Astrocyte (in vitro differentiated cells and primary cell): ENCODE results near the gene KIF3B. TPM values are rescaled to one million over a fixed set of nuclear protein-coding genes. Genes with fewer than 3 reads are reported as not detected.

Source experiments
- DNase-seq: peaks from one replicate; pipeline ENCODE4 v3.0.0-alpha.2; 2010; ENCODE audit warnings: low read depth
- FAIRE-seq: peaks from 2 replicates; lab custom pipeline; 2011; peaks lifted over from hg19 to GRCh38; lab: Jason Lieb, UNC
- H2AFZ ChIP-seq: 2 replicates; pipeline ENCODE4 v1.6.0; 2012; ENCODE audit warnings: low read depth, low read length, inconsistent platforms
- H3K27ac ChIP-seq: 2 replicates; pipeline ENCODE4 v1.5.1; 2011; ENCODE audit warnings: low read depth, low read length, inconsistent platforms
- H3K27me3 ChIP-seq: 2 replicates; pipeline ENCODE4 v1.6.0; 2011; ENCODE audit warnings: low read length, inconsistent platforms; ENCODE audit not compliant: insufficient read depth
- H3K36me3 ChIP-seq: 2 replicates; pipeline ENCODE4 v1.5.1; 2011; ENCODE audit warnings: low read length, inconsistent platforms; ENCODE audit not compliant: insufficient read depth
- H3K4me1 ChIP-seq: 2 replicates; pipeline ENCODE4 v1.5.1; 2011; ENCODE audit warnings: low read length, inconsistent platforms; ENCODE audit not compliant: insufficient read depth
- H3K4me2 ChIP-seq: 2 replicates; pipeline ENCODE4 v1.6.0; 2012; ENCODE audit warnings: low read length, inconsistent platforms
- H3K4me3 ChIP-seq: 2 replicates; pipeline ENCODE4 v1.5.1; 2011; ENCODE audit warnings: low read depth, mild to moderate bottlenecking, low read length, inconsistent platforms; ENCODE audit not compliant: insufficient read depth
- H3K79me2 ChIP-seq: 2 replicates; pipeline ENCODE4 v1.6.0; 2012; ENCODE audit warnings: mild to moderate bottlenecking, low read length, inconsistent platforms; ENCODE audit not compliant: insufficient read depth
- H3K9ac ChIP-seq: 2 replicates; pipeline ENCODE4 v1.6.0; 2012; ENCODE audit warnings: mild to moderate bottlenecking, low read length, inconsistent platforms
- H3K9me3 ChIP-seq: 2 replicates; pipeline ENCODE4 v1.5.1; 2012; ENCODE audit warnings: low read depth, mild to moderate bottlenecking, low read length, inconsistent platforms; ENCODE audit not compliant: insufficient read depth
- H4K20me1 ChIP-seq: 2 replicates; pipeline ENCODE4 v1.6.0; 2012; ENCODE audit warnings: low read length, inconsistent platforms; ENCODE audit not compliant: insufficient read depth
- H3K27ac Mint-ChIP-seq: one replicate; pipeline ENCODE4 v1.8.0; 2021; ENCODE audit warnings: mild to moderate bottlenecking, mixed read lengths; ENCODE audit not compliant: unreplicated experiment
- H3K27me3 Mint-ChIP-seq: one replicate; pipeline ENCODE4 v1.8.0; 2021; ENCODE audit warnings: low read depth, mixed read lengths; ENCODE audit not compliant: unreplicated experiment
- H3K36me3 Mint-ChIP-seq: one replicate; pipeline ENCODE4 v1.8.0; 2021; ENCODE audit warnings: low read depth, mixed read lengths; ENCODE audit not compliant: unreplicated experiment
- H3K4me1 Mint-ChIP-seq: one replicate; pipeline ENCODE4 v1.8.0; 2021; ENCODE audit warnings: low read depth, mixed read lengths; ENCODE audit not compliant: unreplicated experiment
- H3K4me3 Mint-ChIP-seq: one replicate; pipeline ENCODE4 v1.8.0; 2021; ENCODE audit warnings: mild to moderate bottlenecking, moderate library complexity, mixed read lengths; ENCODE audit not compliant: unreplicated experiment
- H3K9me3 Mint-ChIP-seq: one replicate; pipeline ENCODE4 v1.8.0; 2021; ENCODE audit warnings: mild to moderate bottlenecking, mixed read lengths; ENCODE audit not compliant: unreplicated experiment
- EZH2 ChIP-seq: IDR thresholded peaks from 2 replicates; pipeline ENCODE4 v1.6.1; 2012; ENCODE audit warnings: mild to moderate bottlenecking, low read length, inconsistent platforms; ENCODE audit not compliant: insufficient read depth
- total RNA-seq: library from RNA; stranded (reverse); gene quantifications from 2 replicates; pipeline ENCODE4 v1.2.1, GENCODE V29; 2021
- TF ChIP-seq, protein P1 (sequence below): IDR thresholded peaks from 2 replicates; pipeline ENCODE4 v1.5.1; 2011; ENCODE audit warnings: low read depth, mild to moderate bottlenecking, inconsistent platforms, low read length, moderate library complexity; ENCODE audit not compliant: insufficient read depth

Gene KIF3B
- total RNA-seq, 1 donor from 2014 or later = 28.5 TPM

DNA sequence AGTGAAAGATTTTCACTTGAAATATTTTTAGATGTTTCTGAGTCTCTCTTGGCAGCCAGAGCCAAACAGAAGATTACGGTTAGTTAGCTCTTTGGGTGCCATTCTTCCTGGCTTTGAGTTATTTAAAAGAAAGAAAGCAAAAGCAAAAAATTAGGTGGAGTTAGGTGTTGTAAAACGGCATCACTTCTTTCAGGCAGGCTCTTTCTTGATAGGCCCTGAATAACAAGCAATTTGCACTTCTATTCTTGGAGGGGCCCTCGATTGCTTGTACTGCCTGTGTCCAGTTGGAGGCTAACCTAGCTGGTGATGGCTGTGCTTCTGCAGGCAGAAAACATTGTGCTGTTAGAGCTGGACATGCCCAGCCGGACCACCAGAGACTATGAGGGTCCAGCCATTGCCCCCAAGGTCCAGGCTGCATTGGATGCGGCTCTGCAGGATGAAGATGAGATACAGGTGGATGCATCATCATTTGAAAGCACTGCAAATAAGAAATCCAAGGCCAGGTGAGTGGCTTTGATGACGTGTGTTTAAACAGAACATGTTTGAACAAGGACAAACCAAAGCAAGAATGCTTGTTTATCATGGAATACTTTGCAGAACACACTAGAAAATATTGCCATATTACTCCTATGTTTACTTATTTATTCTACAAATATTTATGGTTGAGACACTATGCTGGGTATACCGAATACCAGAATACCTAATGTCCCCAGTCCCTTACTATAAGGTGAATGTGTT, 52.5 kb downstream of the KIF3B start:
- Histone ChIP-seq H3K79me2 (no peaks in the 10 kb centered on the region), H3K9ac (no peak overlapping the region), H3K27me3 (no peaks in the 10 kb centered on the region), H3K9me3 (no peaks in the 10 kb centered on the region), H3K27ac (no peak overlapping the region), H3K4me2 (no peak overlapping the region), H3K36me3 (peaks cover 13% of the 10 kb centered on the region), H3K4me3 (no peak overlapping the region), H4K20me1 (no peaks in the 10 kb centered on the region), H2AFZ (no peak overlapping the region), H3K4me1 (peaks cover 43% of the 10 kb centered on the region)
- FAIRE-seq (no peak), DNase-seq (no peak)
- no peaks in the 10 kb centered on the region for H3K27me3 Mint-ChIP-seq
- H3K9me3 Mint-ChIP-seq = no peaks in the 10 kb centered on the region
- H3K27ac Mint-ChIP-seq = no peak overlapping the region
- H3K4me1 Mint-ChIP-seq = peaks cover 43% of the 10 kb centered on the region
- TF ChIP-seq, protein P1, sequence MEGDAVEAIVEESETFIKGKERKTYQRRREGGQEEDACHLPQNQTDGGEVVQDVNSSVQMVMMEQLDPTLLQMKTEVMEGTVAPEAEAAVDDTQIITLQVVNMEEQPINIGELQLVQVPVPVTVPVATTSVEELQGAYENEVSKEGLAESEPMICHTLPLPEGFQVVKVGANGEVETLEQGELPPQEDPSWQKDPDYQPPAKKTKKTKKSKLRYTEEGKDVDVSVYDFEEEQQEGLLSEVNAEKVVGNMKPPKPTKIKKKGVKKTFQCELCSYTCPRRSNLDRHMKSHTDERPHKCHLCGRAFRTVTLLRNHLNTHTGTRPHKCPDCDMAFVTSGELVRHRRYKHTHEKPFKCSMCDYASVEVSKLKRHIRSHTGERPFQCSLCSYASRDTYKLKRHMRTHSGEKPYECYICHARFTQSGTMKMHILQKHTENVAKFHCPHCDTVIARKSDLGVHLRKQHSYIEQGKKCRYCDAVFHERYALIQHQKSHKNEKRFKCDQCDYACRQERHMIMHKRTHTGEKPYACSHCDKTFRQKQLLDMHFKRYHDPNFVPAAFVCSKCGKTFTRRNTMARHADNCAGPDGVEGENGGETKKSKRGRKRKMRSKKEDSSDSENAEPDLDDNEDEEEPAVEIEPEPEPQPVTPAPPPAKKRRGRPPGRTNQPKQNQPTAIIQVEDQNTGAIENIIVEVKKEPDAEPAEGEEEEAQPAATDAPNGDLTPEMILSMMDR = no peak
- no peak for TF ChIP-seq EZH2
- peaks cover 12% of the 10 kb centered on the region for H3K36me3 Mint-ChIP-seq
- no peak overlapping the region for H3K4me3 Mint-ChIP-seq

GRCh38 chr20:32330555-32330897, 53.1 kb downstream of the KIF3B start:
- no peak for TF ChIP-seq EZH2
- TF ChIP-seq, protein P1 = no peak
- H3K4me2 ChIP-seq = no peak overlapping the region
- no peaks in the 10 kb centered on the region for H4K20me1 ChIP-seq
- peaks cover 43% of the 10 kb centered on the region for H3K4me1 ChIP-seq
- Mint-ChIP-seq H3K4me1 (peaks cover 43% of the 10 kb centered on the region), H3K36me3 (peaks cover 13% of the 10 kb centered on the region), H3K4me3 (no peak overlapping the region), H3K9me3 (no peaks in the 10 kb centered on the region), H3K27ac (no peak overlapping the region), H3K27me3 (no peaks in the 10 kb centered on the region)
- H3K9ac ChIP-seq = no peak overlapping the region
- H3K9me3 ChIP-seq = no peaks in the 10 kb centered on the region
- H3K79me2 ChIP-seq = no peaks in the 10 kb centered on the region
- H3K27ac ChIP-seq = no peak overlapping the region
- H3K27me3 ChIP-seq = no peaks in the 10 kb centered on the region
- FAIRE-seq (no peak), DNase-seq (no peak)
- no peak overlapping the region for H2AFZ ChIP-seq
- peaks cover 13% of the 10 kb centered on the region for H3K36me3 ChIP-seq
- no peak overlapping the region for H3K4me3 ChIP-seq

DNA sequence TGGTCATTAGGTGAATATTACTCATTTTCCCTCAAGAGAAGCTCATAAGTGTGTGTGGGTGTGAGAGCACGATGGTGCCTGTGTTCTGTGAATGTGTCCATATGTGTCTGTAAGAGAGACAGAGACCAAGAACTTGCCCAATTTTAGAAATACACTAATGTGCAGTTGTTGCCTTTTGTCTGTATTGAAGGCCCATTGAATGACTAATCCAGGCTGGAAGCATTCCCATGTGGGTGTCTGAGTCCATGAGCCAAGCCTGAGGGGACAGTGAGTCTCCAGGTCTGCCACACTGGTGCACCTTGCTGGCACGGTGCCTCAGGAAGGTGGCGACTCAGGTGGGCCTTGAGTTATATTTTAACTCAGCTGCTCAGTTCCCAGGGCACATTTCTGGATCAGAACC, 55.2 kb downstream of the KIF3B start:
- H3K4me1 ChIP-seq = peaks cover 23% of the 10 kb centered on the region
- no peaks in the 10 kb centered on the region for H3K9me3 ChIP-seq
- H3K36me3 Mint-ChIP-seq = peaks cover 13% of the 10 kb centered on the region
- H3K27ac ChIP-seq = peak overlapping the region; percentile 63
- H3K4me3 ChIP-seq = no peak overlapping the region
- H3K4me1 Mint-ChIP-seq = peaks cover 24% of the 10 kb centered on the region
- FAIRE-seq (no peak), DNase-seq (peak; percentile 77)
- TF ChIP-seq, protein P1 = no peak
- TF ChIP-seq EZH2 = no peak
- no peaks in the 10 kb centered on the region for H3K9me3 Mint-ChIP-seq
- H3K9ac ChIP-seq = peak overlapping the region; percentile 5
- H3K36me3 ChIP-seq = peaks cover 13% of the 10 kb centered on the region
- peak overlapping the region; percentile 30 for H3K27ac Mint-ChIP-seq
- H3K27me3 Mint-ChIP-seq = no peaks in the 10 kb centered on the region
- H3K4me2 ChIP-seq = peak overlapping the region; percentile 42
- H4K20me1 ChIP-seq = peaks cover 3% of the 10 kb centered on the region
- no peak overlapping the region for H3K4me3 Mint-ChIP-seq
- no peak overlapping the region for H2AFZ ChIP-seq
- H3K79me2 ChIP-seq = no peaks in the 10 kb centered on the region
- no peaks in the 10 kb centered on the region for H3K27me3 ChIP-seq
